Motor neuron (in vitro differentiated cells): ENCODE data around the gene PRSS53. TPM values are rescaled to one million over a fixed set of nuclear protein-coding genes. Genes with fewer than 3 reads are reported as not detected.

Source experiments
- total RNA-seq, 8 experiments: library from RNA; unstranded; fragments of 300-600 nt; gene quantifications; 2 replicates each; pipeline versions ENCODE4 v1.2.3 to v1.2.4, GENCODE V29; 2022

The PRSS53 gene
- total RNA-seq, 8 experiments from 2014 or later, result 0.36 to 6.0 (median 3.5) TPM

Other genes with a start within 250 kb of the PRSS53 start
- 10 to 100 TPM; 16.7 to 40.3 (median 20.5) TPM for gene BCL7C, start 194.9 kb downstream of the PRSS53 start, total RNA-seq
- 1 to 10 TPM in 2 of 8 experiments, under 1 TPM in 6; 0.38 to 2.9 (median 0.66) TPM for gene CTF1, start 192.3 kb downstream of the PRSS53 start, total RNA-seq
- gene FBXL19, start 165.4 kb downstream of the PRSS53 start, total RNA-seq, result 10 to 100 TPM; 10.4 to 49.8 (median 31.4) TPM
- gene ORAI3, start 139.9 kb downstream of the PRSS53 start, total RNA-seq, result 10 to 100 TPM in 3 of 8 experiments, 1 to 10 TPM in 5; 4.4 to 37.4 (median 6.8) TPM
- 10 to 100 TPM in 2 of 8 experiments, 1 to 10 TPM in 6; 3.5 to 17.0 (median 6.6) TPM for gene SETD1A, start 131.2 kb downstream of the PRSS53 start, total RNA-seq
- 10 to 100 TPM in 1 of 8 experiments, 1 to 10 TPM in 6, under 1 TPM in 1; 0.67 to 68.7 (median 1.6) TPM for gene HSD3B7, start 103.7 kb downstream of the PRSS53 start, total RNA-seq
- 10 to 100 TPM in 4 of 8 experiments, 1 to 10 TPM in 2, under 1 TPM in 2; 0.45 to 20.9 (median 10.0) TPM for gene STX1B, start 78.3 kb downstream of the PRSS53 start, total RNA-seq
- gene STX4, start 55.4 kb downstream of the PRSS53 start, total RNA-seq, result 10 to 100 TPM; 14.0 to 47.5 (median 24.3) TPM
- gene ZNF668, start 14.7 kb downstream of the PRSS53 start, total RNA-seq, result 10 to 100 TPM in 3 of 8 experiments, 1 to 10 TPM in 5; 7.5 to 17.6 (median 9.1) TPM
- 10 to 100 TPM in 7 of 8 experiments, 1 to 10 TPM in 1; 9.8 to 23.0 (median 12.6) TPM for gene ZNF646, start 14.5 kb downstream of the PRSS53 start, total RNA-seq
- gene VKORC1, start 5.9 kb upstream of the PRSS53 start, total RNA-seq, result 100 to 1,000 TPM in 1 of 8 experiments, 10 to 100 TPM in 7; 53.8 to 109 (median 72.4) TPM
- gene BCKDK, start 19.4 kb upstream of the PRSS53 start, total RNA-seq, result 10 to 100 TPM; 14.1 to 46.8 (median 19.6) TPM
- gene KAT8, start 28.7 kb upstream of the PRSS53 start, total RNA-seq, result 10 to 100 TPM; 27.9 to 64.3 (median 54.0) TPM
- 1 to 10 TPM in 1 of 8 experiments, under 1 TPM in 6, not detected in 1; 0.21 to 1.1 (median 0.55) TPM for gene PRSS8, start 46.8 kb upstream of the PRSS53 start, total RNA-seq
- gene PRSS36, start 61.1 kb upstream of the PRSS53 start, total RNA-seq, result 1 to 10 TPM in 3 of 8 experiments, under 1 TPM in 5; 0.36 to 3.8 (median 0.82) TPM
- 100 to 1,000 TPM in 3 of 8 experiments, 10 to 100 TPM in 5; 31.7 to 375 (median 75.1) TPM for gene FUS, start 91.2 kb upstream of the PRSS53 start, total RNA-seq
- 10 to 100 TPM in 2 of 8 experiments, 1 to 10 TPM in 2, under 1 TPM in 4; 0.43 to 45.6 (median 1.2) TPM for gene PYCARD, start 113.8 kb upstream of the PRSS53 start, total RNA-seq
- gene TRIM72, start 125.2 kb upstream of the PRSS53 start, total RNA-seq, result under 1 TPM in 7 of 8 experiments, not detected in 1; 0.05 to 0.57 (median 0.13) TPM
- gene PYDC1, start 128.2 kb upstream of the PRSS53 start, total RNA-seq, result under 1 TPM in 4 of 8 experiments, not detected in 4; 0.22 to 0.52 (median 0.39) TPM
- gene ITGAM, start 171.0 kb upstream of the PRSS53 start, total RNA-seq, result 1 to 10 TPM in 2 of 8 experiments, under 1 TPM in 2, not detected in 4; 0.33 to 1.3 (median 0.95) TPM